ENCODE results near the gene SEMG2.

DNA sequence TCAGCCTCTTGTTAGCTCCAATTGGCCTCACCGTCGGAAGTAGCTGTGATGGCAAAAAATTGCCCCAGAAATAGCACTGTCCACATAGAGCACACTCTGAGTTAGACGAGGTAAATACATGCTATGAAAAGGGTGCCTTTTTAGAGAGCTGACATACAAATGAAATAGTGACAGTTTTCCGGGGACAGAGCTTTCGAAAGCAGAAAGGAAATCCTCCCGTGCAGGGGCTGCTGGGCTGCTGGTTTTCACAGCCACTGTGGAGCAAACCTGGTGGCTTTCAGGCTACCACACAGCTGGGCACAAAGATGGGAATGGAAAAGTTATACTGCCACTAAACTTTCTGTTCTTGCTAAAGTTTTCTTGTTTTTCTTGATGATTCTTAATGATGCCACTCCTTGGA lies 24.9 kb downstream of the SEMG2 start:
- TF ChIP-seq, protein P1, sequence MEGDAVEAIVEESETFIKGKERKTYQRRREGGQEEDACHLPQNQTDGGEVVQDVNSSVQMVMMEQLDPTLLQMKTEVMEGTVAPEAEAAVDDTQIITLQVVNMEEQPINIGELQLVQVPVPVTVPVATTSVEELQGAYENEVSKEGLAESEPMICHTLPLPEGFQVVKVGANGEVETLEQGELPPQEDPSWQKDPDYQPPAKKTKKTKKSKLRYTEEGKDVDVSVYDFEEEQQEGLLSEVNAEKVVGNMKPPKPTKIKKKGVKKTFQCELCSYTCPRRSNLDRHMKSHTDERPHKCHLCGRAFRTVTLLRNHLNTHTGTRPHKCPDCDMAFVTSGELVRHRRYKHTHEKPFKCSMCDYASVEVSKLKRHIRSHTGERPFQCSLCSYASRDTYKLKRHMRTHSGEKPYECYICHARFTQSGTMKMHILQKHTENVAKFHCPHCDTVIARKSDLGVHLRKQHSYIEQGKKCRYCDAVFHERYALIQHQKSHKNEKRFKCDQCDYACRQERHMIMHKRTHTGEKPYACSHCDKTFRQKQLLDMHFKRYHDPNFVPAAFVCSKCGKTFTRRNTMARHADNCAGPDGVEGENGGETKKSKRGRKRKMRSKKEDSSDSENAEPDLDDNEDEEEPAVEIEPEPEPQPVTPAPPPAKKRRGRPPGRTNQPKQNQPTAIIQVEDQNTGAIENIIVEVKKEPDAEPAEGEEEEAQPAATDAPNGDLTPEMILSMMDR (IDR thresholded peaks at IDR 0.05) = no peak
- TF ChIP-seq EZH2 (IDR thresholded peaks at IDR 0.05; ENCODE audit: borderline replicate concordance, insufficient read depth, low read depth, low read length, poor library complexity, severe bottlenecking) = no peak

All from B cell (primary cell).